Hematopoietic multipotent progenitor cell (in vitro differentiated cells): ENCODE measurements around the gene STRN4. TPM values are rescaled to one million over a fixed set of nuclear protein-coding genes. Genes with fewer than 3 reads are reported as not detected.
"Not testable (repeated sequence)": the region's sequence is repeated elsewhere in the genome, so short reads cannot be mapped to it uniquely, and the experiment has no call there.

ENCODE experiments used
- DNase-seq, 3 donors: peaks; one replicate each; pipeline ENCODE4 v3.0.0-alpha.2; 2011 to 2015; ENCODE audit warnings: low read depth in 2 of 3, low spot score in 2 of 3
- total RNA-seq: library from RNA; depleted of rRNA; stranded (reverse); fragments of >200 nt; gene quantifications from one replicate; pipeline ENCODE4 v1.2.3, GENCODE V29; 2012

STRN4 gene
- total RNA-seq, 1 donor, result 98.3 TPM

DNA sequence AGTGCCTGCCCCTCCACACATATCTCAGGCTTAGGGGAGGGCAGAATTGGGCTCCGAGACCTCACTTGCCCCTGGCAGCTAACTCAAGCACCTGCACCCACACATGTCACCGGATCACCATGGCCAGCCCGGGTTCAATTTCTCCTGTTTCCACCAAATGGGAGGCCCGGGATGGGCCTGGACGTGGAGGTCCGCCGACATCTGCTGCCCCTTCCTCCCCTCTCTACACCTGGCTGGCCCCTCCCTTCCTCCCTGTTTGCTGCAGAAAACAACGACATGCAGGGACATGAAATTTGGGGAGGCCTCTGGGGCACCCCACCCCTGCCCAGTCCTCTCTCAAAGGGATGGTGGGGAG is 30.7 kb downstream of the STRN4 start:
- no peak for DNase-seq

GRCh38 chr19:46714444-46715106 is 31.7 kb downstream of the STRN4 start:
- peak in 1 of 3 donors; percentile 41 for DNase-seq

DNA sequence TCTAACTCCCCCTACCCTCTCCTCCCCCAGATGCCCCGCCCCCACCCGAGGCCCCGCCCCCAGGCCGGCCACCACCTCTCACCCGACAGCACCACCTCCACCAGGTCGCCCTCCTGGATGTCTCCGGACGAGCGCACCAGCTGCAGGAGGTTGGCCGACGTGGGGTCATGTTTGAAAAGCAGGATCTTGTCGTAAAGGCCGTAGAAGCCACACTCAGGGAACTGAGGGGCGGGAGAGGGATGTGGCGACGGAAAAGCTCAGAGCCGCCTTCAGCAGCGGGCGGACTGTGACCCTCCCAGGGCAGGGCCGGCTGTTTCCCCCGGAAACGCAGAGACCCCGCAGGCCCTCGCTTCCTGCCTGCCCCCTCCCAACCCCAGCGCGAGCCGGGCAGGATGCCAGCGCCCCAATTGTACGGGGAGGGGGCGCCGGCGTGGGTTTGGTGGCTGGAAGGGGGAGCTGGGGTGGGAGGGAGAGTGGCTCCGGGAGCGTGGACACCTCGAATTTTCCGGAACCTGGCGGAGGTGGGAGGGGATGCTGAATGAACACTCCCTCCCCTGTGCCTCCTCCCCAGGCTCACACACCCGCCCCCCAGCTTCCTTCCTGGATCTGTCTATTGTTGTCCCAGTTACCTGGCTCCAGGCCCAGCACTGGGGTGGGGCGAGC is 32.3 kb downstream of the STRN4 start:
- peak in 2 of 3 donors; percentile 94 to 98 for DNase-seq

GRCh38 chr19:46712768-46713338 is 33.4 kb downstream of the STRN4 start:
- not testable (repeated sequence) for DNase-seq

GRCh38 chr19:46710687-46711086 is 35.6 kb downstream of the STRN4 start:
- no peak for DNase-seq

- peak in 2 of 3 donors; percentile 75 to 80 for DNase-seq
Observed at GRCh38 chr19:46704379-46705076, 41.7 kb downstream of the STRN4 start.

DNA sequence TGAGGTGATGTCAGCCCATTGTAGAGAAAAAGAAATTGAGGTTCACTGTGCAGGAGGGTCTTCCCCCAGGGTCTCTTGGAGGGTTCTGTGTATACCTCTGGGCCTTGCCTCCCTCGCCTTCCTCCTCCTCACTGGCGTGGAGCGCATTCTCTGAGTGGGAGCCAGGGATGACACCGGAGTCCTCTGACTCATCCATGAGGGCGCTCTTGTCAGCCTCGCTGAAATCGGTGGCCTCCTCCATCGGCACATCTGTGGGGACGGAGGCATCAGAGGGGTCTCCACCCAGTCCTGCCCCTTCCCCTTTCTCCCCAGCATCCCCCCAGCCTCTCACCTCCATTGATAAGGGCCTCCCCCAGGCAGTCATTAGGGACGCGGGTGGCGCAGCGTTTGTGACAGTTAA is 45.5 kb downstream of the STRN4 start:
- DNase-seq, result no peak

DNA sequence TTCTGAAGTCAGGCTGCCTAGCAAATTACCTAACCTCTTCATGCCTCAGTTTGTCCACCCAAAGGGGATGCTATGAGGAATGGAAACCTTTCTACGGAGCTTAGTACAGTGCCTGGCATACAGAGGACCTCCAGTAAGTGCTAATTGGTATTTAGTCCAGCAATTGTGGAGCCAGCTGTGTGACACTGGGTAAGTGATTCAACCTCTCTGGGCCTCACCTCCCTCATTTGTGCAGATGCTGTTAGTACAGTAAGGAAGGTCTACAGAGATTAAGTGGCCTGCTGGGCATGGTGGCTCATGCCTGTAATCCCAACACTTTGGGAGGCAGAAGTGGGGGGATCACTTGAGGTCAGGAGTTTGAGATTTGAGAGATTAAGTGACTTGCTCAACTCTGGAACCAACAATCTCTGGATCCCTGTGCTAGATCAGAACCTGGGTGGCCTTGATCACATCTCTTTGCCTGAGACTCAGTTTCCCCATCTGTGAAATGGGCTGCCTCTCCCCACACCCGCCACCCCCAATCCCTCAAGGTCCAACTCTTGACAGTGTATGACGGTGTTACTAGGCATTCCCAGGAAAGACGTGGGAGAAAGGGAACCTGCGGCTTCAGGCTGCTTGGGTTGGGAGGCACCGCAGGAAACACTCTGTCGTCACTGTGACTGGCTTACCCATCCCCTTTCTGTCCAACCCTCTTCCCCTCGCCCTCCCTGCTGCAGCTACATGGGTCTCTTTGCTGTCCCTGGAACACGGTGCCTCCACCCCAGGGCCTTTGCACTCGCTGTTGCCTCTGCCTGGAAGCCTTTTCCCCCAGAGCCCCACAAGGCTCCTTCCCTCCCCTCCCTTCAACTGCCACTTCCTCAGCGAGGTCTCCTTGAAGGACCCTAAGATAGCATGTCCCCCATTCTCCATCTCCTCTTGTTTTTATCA is 47.6 kb downstream of the STRN4 start:
- DNase-seq, result no peak

DNA sequence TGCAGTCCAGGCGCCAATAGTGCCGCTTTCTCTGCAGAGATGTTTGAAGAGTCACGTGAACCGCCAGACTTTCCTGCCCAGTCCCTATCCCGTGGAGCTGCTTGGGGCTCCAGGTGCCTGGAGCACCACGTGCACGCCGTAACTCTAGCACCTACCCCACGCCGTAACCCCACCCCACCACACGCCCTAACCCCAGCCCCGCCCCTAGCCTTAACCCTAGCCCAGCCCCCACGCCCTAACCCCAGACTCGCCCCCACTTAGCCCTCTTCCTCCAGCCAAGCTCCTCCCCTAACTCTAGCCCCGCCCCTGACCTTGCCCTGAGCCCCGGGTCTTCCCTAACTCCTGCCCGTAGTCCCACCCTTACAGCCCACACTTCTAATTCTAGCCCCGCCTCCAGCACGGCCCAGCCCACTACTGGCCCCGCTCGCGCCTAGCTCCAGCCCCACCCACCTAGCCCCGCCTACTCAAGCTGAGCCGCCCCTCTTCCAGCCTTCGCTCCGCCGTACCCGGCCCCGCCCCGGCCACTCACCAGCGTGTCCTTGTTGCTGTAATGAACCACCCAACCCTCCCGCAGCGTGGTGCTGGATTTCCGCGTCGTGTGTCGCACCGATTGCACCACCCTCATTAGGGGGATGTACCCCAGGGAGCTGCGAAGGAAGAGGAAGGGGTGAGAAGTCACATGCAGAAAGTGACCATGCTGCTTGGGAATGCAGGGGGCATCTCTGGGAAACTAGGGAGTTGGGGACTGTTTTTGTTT is 48.9 kb downstream of the STRN4 start:
- DNase-seq, result no peak

DNA sequence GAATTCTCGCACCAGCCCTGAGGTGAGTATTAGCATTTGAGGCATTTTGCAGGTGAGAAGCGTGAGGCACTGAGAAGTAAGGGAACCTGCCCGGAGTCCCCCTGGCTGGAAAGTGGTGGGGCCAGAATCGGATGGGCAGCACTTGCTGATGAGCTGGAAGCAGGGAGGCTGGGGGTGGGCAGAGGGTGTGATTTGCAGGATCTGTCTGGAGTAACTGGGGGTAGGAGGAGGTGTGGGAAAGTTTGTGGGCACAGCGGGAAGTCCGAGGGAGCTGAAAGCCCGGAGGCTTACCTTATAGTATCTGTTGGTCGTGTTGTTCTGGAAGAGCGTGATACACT is 49.4 kb downstream of the STRN4 start:
- no peak for DNase-seq

- no peak for DNase-seq
Observed at GRCh38 chr19:46696052-46696451, 50.2 kb downstream of the STRN4 start.

GRCh38 chr19:46693760-46694159 is 52.5 kb downstream of the STRN4 start:
- no peak for DNase-seq

- DNase-seq, result no peak
Observed at GRCh38 chr19:46692918-46693722, 53.1 kb downstream of the STRN4 start.

- no peak for DNase-seq
Observed at GRCh38 chr19:46691948-46692347, 54.3 kb downstream of the STRN4 start.

DNA sequence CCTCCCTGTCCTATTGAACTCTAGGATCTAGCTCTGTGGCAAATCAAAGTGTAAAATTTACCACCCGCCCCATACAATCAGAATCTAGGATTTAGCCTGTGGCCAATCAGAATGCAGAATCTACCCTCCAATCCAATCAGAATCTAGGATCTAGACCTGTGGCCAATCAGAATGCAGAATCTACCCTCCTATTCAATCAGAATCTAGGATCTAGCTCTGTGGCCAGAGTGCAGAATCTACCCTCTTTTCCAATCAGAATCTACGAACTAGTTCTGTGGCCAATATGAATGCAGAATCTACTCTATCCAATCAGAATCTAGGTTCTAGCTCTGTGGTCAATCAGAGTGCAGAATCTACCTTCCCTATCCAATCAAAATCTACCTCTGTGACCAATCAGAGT is 55.1 kb downstream of the STRN4 start:
- DNase-seq, result no peak

DNA sequence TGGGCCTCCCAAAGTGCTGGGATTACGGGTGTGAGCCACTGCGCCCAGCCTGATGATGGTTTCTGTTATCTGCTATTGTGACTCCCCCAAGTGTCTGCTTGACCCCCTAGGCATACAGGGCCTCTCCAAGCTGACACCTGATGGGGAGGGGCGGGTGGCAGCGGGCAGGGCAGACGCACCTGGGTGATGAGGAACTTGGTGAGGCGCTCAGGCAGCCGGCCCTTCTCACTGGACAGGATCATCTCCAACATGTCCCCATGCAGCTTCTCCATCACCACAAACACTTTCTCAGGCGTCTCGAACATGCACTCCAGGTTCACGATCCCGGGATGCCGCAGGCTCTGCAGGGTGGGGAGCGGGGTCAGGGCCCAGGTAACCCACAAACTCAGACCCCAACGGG is 56.9 kb downstream of the STRN4 start:
- DNase-seq, result no peak

DNA sequence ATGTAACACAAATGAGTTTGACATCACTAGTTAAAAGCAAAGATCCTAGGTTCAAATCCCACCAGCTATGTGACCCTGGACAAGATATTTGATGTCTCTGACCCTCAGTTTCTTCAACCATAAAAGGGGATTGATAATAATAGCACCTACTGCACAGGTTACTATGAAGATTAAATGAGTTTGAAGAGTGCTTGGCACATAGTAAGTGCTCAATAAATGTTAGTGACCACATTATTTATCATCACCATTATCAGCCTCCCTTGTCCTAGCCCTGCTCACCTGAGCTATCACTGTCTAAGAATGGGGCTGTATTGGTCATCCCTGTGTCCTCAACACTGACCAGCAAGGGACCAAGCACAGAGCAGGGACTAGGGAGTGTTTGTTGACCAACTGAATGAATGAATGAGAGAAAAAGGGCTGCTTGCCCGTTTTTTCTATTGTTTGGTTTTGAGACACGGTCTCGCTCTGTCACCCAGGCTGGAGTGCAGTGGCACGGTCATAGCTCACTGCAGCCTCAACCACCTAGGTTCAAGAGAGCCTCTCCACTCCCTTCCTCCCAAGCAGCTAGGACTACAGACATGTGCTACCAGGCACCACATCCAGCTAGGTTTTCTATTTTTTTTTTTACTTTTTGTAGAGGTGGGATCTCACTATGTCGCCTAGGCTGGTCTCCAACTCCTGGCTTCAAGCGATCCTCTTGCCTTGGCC is 58.7 kb downstream of the STRN4 start:
- no peak for DNase-seq

- DNase-seq, result no peak
Observed at GRCh38 chr19:46685189-46685588, 61.1 kb downstream of the STRN4 start.
